ENCODE data around the gene KCNC1.

KCNC1 gene

DNA sequence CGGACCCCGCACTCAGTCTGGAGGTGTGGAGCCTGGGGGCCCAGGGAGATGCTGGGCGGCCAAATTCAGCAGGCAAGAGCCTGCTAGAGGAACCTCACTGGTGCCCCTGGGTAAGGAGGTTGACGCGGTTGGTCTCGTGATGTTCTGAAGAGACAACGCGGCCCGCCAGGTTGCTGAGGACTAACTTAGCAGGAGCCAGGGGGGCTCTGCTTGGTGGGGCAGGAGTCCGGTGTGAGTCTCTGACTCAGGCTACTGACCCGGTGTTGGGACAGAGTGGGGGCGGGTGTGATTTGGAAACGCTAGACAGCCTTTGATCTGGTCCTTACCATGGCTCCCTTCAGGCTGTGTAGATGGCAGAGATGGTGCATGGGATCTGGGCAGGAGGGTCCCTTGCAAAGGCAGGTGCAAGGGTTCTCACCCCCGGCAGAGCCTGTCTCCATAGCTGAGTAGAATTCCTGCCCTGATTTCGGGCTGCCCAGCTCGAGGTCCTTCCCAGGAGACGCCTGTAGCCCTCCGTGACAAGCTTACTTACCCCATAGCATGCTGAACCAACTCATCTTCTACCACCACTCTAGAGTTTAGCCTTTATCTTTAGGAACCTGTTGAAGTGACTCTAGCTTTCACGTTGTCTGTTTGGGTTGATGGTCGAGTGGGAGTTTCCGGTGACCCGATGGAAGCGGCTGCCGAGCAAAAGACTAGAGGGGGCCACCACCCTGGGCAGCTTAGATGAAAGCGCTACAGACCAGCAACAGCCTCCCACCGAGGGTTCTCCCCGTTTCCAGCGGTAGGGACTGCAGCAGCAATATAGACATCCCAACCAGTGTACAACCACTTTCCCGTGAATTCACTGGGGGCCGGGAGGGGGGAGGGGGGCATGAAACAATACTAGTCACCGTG is 38.4 kb downstream of the KCNC1 start:
- no peak for DNase-seq (ENCODE audit: low read depth in 2 of 2)

DNA sequence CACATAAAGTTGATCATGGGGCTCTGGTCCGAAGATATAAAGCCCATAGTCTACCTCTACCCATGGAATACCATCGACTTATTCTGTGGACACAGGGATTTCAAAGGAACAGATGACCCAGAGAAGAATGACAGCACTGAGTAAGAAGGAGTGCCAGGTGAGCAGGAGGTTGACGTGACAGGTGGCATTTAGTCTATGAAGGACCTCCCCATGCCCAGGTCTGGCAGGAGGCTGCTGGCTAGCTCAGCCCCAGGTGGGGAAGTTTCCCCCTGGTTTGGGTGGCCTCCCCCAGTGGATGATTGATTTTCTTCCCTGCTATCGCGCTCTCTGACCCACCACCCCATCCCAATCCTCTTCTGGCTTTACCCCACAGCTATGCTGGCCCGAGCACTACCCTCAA is 39.1 kb downstream of the KCNC1 start:
- DNase-seq (ENCODE audit: low read depth in 2 of 2) = no peak

GRCh38 chr11:17774232-17775034 is 39.9 kb downstream of the KCNC1 start:
- no peak for DNase-seq (ENCODE audit: low read depth in 2 of 2)

- no peak for DNase-seq (ENCODE audit: low read depth in 2 of 2)
These were observed 40.4 kb downstream of the KCNC1 start for GRCh38 chr11:17775035-17775348.

DNA sequence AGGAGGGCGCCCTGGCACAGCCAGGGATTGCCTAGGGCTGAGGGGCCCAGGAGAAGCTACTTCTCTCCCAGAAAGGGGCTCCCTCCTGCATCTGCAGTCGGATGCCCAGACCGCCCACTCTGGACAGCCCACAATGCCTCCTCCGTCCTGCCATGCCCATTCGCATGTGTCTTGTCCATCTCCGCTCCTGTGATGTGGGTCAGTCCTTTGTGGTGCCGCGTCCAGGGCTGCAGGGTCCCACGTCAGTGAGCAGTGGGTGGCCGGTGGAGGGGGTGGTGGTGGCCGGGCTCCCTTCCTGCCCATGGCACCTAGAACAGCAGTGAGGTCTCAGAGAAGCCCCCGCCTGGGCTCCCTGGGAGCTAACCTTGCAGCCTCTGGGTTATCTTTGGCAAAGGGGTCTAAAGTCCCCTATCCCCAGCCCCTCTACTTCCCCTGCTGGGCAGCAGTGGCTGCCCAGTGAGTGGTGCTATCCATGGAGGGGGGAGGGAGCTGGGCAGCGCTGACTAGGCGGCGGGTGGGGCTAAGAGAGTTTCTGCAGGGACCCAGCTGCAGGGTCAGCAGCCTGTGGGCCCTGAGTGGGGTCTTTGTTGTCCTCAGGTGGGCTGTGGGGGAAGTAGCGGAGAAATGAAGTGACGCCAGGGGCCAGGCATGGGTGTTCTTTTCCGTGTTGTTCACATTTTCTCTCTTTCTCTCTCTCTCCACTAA is 41.1 kb downstream of the KCNC1 start:
- DNase-seq (ENCODE audit: low read depth in 2 of 2) = no peak

- DNase-seq (ENCODE audit: low read depth in 2 of 2) = no peak
These were observed 41.8 kb downstream of the KCNC1 start for GRCh38 chr11:17776212-17776875.

- no peak for DNase-seq (ENCODE audit: low read depth in 2 of 2)
These were observed 42.6 kb downstream of the KCNC1 start for GRCh38 chr11:17777086-17777737.

GRCh38 chr11:17777738-17778091 is 43.1 kb downstream of the KCNC1 start:
- no peak for DNase-seq (ENCODE audit: low read depth in 2 of 2)

DNA sequence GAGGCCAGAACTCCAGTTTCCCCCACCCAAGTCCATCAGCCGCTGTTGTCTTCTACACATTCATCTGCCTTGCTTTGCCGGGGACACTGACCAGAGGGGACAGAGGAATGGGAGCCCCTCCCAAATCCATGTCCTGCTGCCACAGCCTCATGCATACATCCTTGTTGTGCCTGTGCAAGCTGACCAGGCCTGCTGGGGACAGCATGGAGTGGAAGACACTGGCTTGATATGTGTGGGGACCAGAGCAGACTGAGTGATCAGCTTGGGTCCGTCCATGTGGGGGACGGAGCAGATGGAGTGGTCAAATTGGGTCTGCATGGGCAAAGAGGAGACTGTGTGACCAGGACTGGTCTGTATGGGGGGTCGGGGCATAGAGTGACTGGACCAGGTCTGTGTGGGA is 43.8 kb downstream of the KCNC1 start:
- DNase-seq (ENCODE audit: low read depth in 2 of 2) = no peak

- no peak for DNase-seq (ENCODE audit: low read depth in 2 of 2)
These were observed 44.6 kb downstream of the KCNC1 start for GRCh38 chr11:17778956-17779860.

DNA sequence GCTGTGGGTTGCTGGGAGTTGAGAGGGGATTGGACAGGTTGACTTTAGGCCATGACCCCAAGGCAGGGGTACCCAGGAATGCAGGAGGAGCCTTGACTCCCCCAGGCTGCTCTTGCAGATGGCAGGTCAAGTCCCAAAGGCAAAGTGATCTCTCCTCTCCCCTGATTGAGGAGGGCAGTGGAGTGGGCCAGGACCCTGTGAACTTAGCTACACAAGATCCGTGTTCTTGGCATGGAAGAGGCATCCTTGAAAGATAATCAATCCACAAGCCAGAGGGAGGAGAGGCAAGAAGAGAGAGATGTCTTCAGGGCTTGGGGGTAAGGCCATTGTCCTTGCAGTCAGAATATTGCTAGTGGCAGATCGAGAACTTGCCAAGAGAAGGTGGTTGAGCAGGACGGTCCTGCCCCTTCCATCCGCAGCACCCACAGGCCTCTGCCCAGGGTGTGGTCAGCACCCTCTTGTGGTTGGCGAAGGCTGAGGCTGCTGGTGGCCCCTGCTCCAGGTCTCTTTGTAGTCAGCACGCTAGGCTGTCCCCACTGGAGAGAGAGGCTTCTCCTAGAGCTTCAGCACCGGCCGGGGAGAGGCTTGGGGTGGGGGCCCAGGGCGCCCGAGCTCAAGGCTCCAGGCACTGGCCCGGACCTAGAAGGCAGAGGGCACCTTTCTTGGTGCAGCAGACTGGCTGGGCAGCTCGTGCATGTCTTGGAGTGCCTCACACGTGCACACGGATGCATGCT is 45.4 kb downstream of the KCNC1 start:
- no peak for DNase-seq (ENCODE audit: low read depth in 2 of 2)

DNA sequence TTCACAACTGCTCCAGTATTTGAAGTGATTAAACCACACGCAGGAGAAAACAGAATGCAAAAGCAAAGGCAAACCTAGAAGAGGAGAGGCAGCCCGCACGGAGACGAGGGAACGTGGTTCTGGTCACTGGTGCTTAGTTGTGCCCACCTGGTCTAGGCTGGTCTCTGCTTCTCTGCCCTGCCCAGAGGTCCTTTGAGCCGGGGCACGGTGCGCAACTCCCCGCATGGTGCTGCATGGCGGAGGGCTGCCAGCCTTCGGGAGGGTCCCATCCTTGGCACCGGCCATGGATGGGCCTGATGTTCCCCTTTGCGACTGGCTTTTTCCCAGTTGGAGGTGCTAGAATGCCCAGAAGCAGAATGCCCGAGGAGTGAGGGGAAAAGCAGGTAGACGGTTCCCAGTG is 46.1 kb downstream of the KCNC1 start:
- no peak for DNase-seq (ENCODE audit: low read depth in 2 of 2)

- DNase-seq (ENCODE audit: low read depth in 2 of 2) = no peak
These were observed 46.6 kb downstream of the KCNC1 start for GRCh38 chr11:17781221-17781620.

GRCh38 chr11:17781626-17782025 is 47.0 kb downstream of the KCNC1 start:
- DNase-seq (ENCODE audit: low read depth in 2 of 2) = no peak

GRCh38 chr11:17782145-17782544 is 47.6 kb downstream of the KCNC1 start:
- DNase-seq (ENCODE audit: low read depth in 2 of 2) = no peak

GRCh38 chr11:17782603-17783337 is 48.2 kb downstream of the KCNC1 start:
- DNase-seq (ENCODE audit: low read depth in 2 of 2) = no peak

GRCh38 chr11:17783878-17784277 is 49.3 kb downstream of the KCNC1 start:
- DNase-seq (ENCODE audit: low read depth in 2 of 2) = no peak

DNA sequence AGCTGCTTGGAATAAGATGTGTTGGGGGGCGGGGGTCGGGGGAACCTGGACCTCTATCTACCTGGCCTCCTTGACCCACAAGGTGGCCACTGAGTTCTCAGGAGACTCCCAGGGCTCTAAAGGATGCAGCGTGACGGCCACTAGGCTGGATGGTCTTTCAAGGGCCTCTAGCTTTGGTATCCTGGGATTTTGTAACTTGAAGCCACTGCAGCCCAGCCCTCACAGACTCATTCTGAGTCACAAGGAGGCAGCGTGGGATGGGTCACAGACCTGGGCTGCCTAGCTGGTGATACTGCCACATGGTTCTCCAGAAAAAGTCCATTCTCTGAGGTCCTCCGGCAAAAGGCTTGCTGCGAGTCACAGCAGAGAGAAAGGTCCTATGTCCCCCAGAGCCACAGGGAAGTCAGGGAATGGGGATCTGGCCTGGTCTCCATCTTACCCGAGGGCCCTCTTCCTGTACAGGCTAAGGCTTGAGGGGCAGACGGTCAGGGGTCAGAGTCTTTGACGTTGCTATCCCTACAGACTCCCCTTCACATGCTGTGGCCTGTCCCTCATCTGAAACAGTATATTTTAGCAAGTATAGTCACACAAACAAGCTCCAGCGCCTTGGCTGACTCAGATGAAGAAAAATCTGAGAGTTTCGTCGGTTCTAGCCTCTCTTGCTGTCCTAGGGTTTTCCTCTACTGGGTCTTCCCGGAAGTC is 52.4 kb downstream of the KCNC1 start:
- DNase-seq (ENCODE audit: low read depth in 2 of 2) = no peak

All from activated CD4-positive, alpha-beta T cell treated with anti-CD3 and anti-CD28 coated beads for 24 hours (primary cell).